Smooth muscle cell (in vitro differentiated cells): ENCODE results near the gene NDE1. TPM values are rescaled to one million over a fixed set of nuclear protein-coding genes. Genes with fewer than 3 reads are reported as not detected.

Source experiments
- DNase-seq: peaks from one replicate; lab custom pipeline; 2025; ENCODE audit not compliant: unreplicated experiment; lab: John Stamatoyannopoulos, UW
- H2AFZ ChIP-seq: fragments of 200-600 bp; sonication (generic); 2 replicates; pipeline ENCODE4 v1.6.0; 2016; ENCODE audit warnings: antibody characterized with exemption, low read depth, mild to moderate bottlenecking
- H3F3A ChIP-seq: fragments of 200-600 bp; sonication (generic); 2 replicates; pipeline ENCODE4 v1.6.0; 2017; ENCODE audit warnings: antibody characterized with exemption, low read depth
- H3K27ac ChIP-seq: fragments of 200-600 bp; sonication (generic); 2 replicates; pipeline ENCODE4 v1.5.1; 2016; ENCODE audit warnings: low read depth, mild to moderate bottlenecking
- H3K27me3 ChIP-seq: fragments of 200-600 bp; sonication (generic); 2 replicates; pipeline ENCODE4 v1.6.1; 2016; ENCODE audit warnings: low read depth, mild to moderate bottlenecking
- H3K36me3 ChIP-seq: fragments of 200-600 bp; sonication (generic); 2 replicates; pipeline ENCODE4 v1.5.1; 2016; ENCODE audit warnings: low read depth
- H3K4me1 ChIP-seq: fragments of 200-600 bp; sonication (generic); 2 replicates; pipeline ENCODE4 v1.5.1; 2016; ENCODE audit warnings: low read depth
- H3K4me2 ChIP-seq: fragments of 200-600 bp; sonication (generic); 2 replicates; pipeline ENCODE4 v1.6.0; 2016; ENCODE audit warnings: mild to moderate bottlenecking
- H3K4me3 ChIP-seq: fragments of 200-600 bp; sonication (generic); 2 replicates; pipeline ENCODE4 v1.5.1; 2016; ENCODE audit warnings: mild to moderate bottlenecking
- H3K79me2 ChIP-seq: fragments of 200-600 bp; sonication (generic); 2 replicates; pipeline ENCODE4 v1.6.0; 2016; ENCODE audit warnings: low read depth, mild to moderate bottlenecking
- H3K9ac ChIP-seq: fragments of 200-600 bp; sonication (generic); 2 replicates; pipeline ENCODE4 v1.6.0; 2016; ENCODE audit warnings: low read depth
- H3K9me3 ChIP-seq: fragments of 200-600 bp; sonication (generic); replicated peaks from 2 replicates; pipeline ENCODE4 v1.5.1; 2016; ENCODE audit warnings: low read depth
- H4K20me1 ChIP-seq: fragments of 200-600 bp; sonication (generic); 2 replicates; pipeline ENCODE4 v1.6.0; 2016; ENCODE audit warnings: low read depth
- CTCF ChIP-seq: fragments of 200-600 bp; sonication (generic); IDR thresholded peaks from 2 replicates; pipeline ENCODE4 v1.5.1; 2017; ENCODE audit warnings: borderline replicate concordance, mild to moderate bottlenecking, antibody characterized with exemption; ENCODE audit not compliant: insufficient read depth, poor library complexity, severe bottlenecking
- WGBS: methylation state at CpG from one replicate; pipeline ENCODE4 v1.1.7; 2016; ENCODE audit warnings: low lambda C conversion rate; 5-methylcytosine and 5-hydroxymethylcytosine counted together
- microRNA counts: library from miRNA; unstranded; fragments of <30 nt; microRNA quantifications from one replicate; lab custom pipeline; 2016
- polyA plus RNA-seq: library from polyadenylated mRNA; unstranded; fragments of >200 nt; fragmentation: Nextera tagmentation; extraction: Ambion mirVana; gene quantifications from 2 replicates; pipeline ENCODE4 v1.2.1, GENCODE V29; 2016
- total RNA-seq: library from RNA; depleted of rRNA; stranded (reverse); fragments of >200 nt; gene quantifications from 2 replicates; pipeline ENCODE4 v1.2.3, GENCODE V29; 2014

Gene NDE1
- total and polyA plus RNA-seq, 2 experiments from 2014 or later = 12.2 to 17.9 TPM

- 86% methylated on average over 7 of the region's 7 CpGs for WGBS
- H3F3A ChIP-seq = no peaks in the 10 kb centered on the region
- no peak for DNase-seq
Observed at GRCh38 chr16:15775663-15776304, 125.7 kb downstream of the NDE1 start.

More at GRCh38 chr16:15775663-15776304, 125.7 kb downstream of the NDE1 start:
- no peak overlapping the region for H3K9ac ChIP-seq
- H3K4me1 ChIP-seq = no peaks in the 10 kb centered on the region
- H3K9me3 ChIP-seq = no peaks in the 10 kb centered on the region
- H3K36me3 ChIP-seq = no peaks in the 10 kb centered on the region
- H3K4me2 ChIP-seq = no peak overlapping the region
- no peak overlapping the region for H3K4me3 ChIP-seq
- no peaks in the 10 kb centered on the region for H3K79me2 ChIP-seq
- no peak overlapping the region for H3K27ac ChIP-seq
- no peak for TF ChIP-seq CTCF
- peaks cover 89% of the 10 kb centered on the region for H3K27me3 ChIP-seq
- no peak overlapping the region for H2AFZ ChIP-seq
- H4K20me1 ChIP-seq = no peaks in the 10 kb centered on the region

MicroRNAs encoded within 50 kb of the gene (microRNA counts, 767-probe panel; counts per million panel counts)
- microRNA hsa-miR-484 (lab: Ali Mortazavi, UCI) = 183 counts per million

Other genes with a start within 250 kb of the NDE1 start
- 15.3 and 16.5 TPM in 2 replicates for gene BMERB1, start 215.7 kb upstream of the NDE1 start, total RNA-seq
- 12.6 and 20.0 TPM in 2 replicates for gene BMERB1, start 215.7 kb upstream of the NDE1 start, polyA plus RNA-seq
- gene MARF1, start 7.1 kb upstream of the NDE1 start, total RNA-seq = 17.4 and 19.1 TPM in 2 replicates
- 6.0 and 9.2 TPM in 2 replicates for gene MARF1, start 7.1 kb upstream of the NDE1 start, polyA plus RNA-seq
- not detected in 2 replicates for gene MYH11, start 206.8 kb downstream of the NDE1 start, total RNA-seq
- gene MYH11, start 206.8 kb downstream of the NDE1 start, polyA plus RNA-seq = 0.27 and 0.58 TPM in 2 replicates
- gene CEP20, start 238.4 kb downstream of the NDE1 start, total RNA-seq = 38.4 and 64.1 TPM in 2 replicates
- gene CEP20, start 238.4 kb downstream of the NDE1 start, polyA plus RNA-seq = 29.0 and 30.5 TPM in 2 replicates